H1 (cell line): ENCODE results near the gene MLLT6. TPM values are rescaled to one million over a fixed set of nuclear protein-coding genes. Genes with fewer than 3 reads are reported as not detected.

ENCODE experiments used
- CTCF ChIA-PET: fragments of 300-600 bp; sonication (Branson Sonifier 250); formaldehyde crosslinking; loops from one replicate; lab custom pipeline; 2021; ENCODE audit not compliant: partially characterized antibody; lab: Charles Lee
- POLR2A ChIA-PET: fragments of 300-600 bp; sonication (Branson Sonifier 250); formaldehyde crosslinking; loops from one replicate; lab custom pipeline; 2021; ENCODE audit warnings: inconsistent platforms; ENCODE audit not compliant: partially characterized antibody; lab: Charles Lee
- DNase-seq, 2 experiments: peaks; one replicate each; pipeline versions ENCODE4 v3.0.0 to v3.0.0-alpha.2; 2010 to 2022; ENCODE audit warnings: low spot score in 2 of 2, low read depth in 1 of 2, mixed read lengths in 1 of 2
- FAIRE-seq: peaks from 2 replicates; lab custom pipeline; 2011; peaks lifted over from hg19 to GRCh38; lab: Jason Lieb, UNC
- H2AFZ ChIP-seq: 2 replicates; pipeline ENCODE4 v1.8.1; 2012; ENCODE audit warnings: low read length, inconsistent platforms
- H2AK5ac ChIP-seq: 2 replicates; pipeline ENCODE4 v1.6.1; 2013; ENCODE audit warnings: low read depth, low read length
- H2BK120ac ChIP-seq: replicated peaks from 2 replicates; pipeline ENCODE3; 2013; ENCODE audit warnings: low read depth, low read length, inconsistent platforms
- H2BK12ac ChIP-seq: 2 replicates; pipeline ENCODE4 v1.6.1; 2013; ENCODE audit warnings: low read depth, low read length
- H2BK15ac ChIP-seq: 2 replicates; pipeline ENCODE4 v1.6.1; 2013; ENCODE audit warnings: low read length
- H2BK20ac ChIP-seq: 2 replicates; pipeline ENCODE4 v1.6.1; 2013; ENCODE audit warnings: low read length
- H2BK5ac ChIP-seq: 2 replicates; pipeline ENCODE4 v1.6.1; 2013; ENCODE audit warnings: low read depth, low read length
- H3K14ac ChIP-seq: 2 replicates; pipeline ENCODE4 v1.6.1; 2013; ENCODE audit warnings: inconsistent platforms; ENCODE audit not compliant: insufficient read length
- H3K18ac ChIP-seq: 2 replicates; pipeline ENCODE4 v1.6.1; 2013; ENCODE audit warnings: low read length; ENCODE audit errors: extremely low read depth
- H3K23ac ChIP-seq: 2 replicates; pipeline ENCODE4 v1.6.1; 2013; ENCODE audit warnings: inconsistent platforms; ENCODE audit not compliant: insufficient read length
- H3K23me2 ChIP-seq: 2 replicates; pipeline ENCODE4 v1.6.1; 2013; ENCODE audit warnings: low read depth, low read length
- H3K27ac ChIP-seq: 2 replicates; pipeline ENCODE4 v1.6.1; 2011; ENCODE audit warnings: low read depth, low read length, inconsistent platforms
- H3K27me3 ChIP-seq, 4 experiments: replicated peaks in 1 of 4; 1 replicate in 1 of 4; 2 replicates in 3 of 4; pipeline versions ENCODE4 v1.6.1 to v1.8.1; 2011 to 2013; ENCODE audit warnings: low read length in 3 of 4, mild to moderate bottlenecking in 3 of 4, inconsistent platforms in 2 of 4, mixed read lengths in 2 of 4, moderate library complexity in 1 of 4; ENCODE audit not compliant: control insufficient read depth in 3 of 4, insufficient read depth in 3 of 4; ENCODE audit errors: extremely low read depth in 1 of 4
- H3K36me3 ChIP-seq, 4 experiments: 2 replicates each; pipeline versions ENCODE4 v1.6.1 to v1.8.1; 2011 to 2013; ENCODE audit warnings: mild to moderate bottlenecking in 4 of 4, low read length in 3 of 4, moderate library complexity in 2 of 4, control low read depth in 1 of 4, inconsistent platforms in 1 of 4; ENCODE audit not compliant: insufficient read depth in 4 of 4, control insufficient read depth in 2 of 4
- H3K4ac ChIP-seq: replicated peaks from 2 replicates; pipeline ENCODE3; 2013; ENCODE audit warnings: low read length, low read depth, mixed read lengths, inconsistent platforms; ENCODE audit not compliant: insufficient read length
- H3K4me1 ChIP-seq, 4 experiments: replicated peaks in 1 of 4; 1 replicate in 1 of 4; 2 replicates in 3 of 4; pipeline versions ENCODE4 v1.6.1 to v1.8.1; 2011 to 2013; ENCODE audit warnings: low read length in 3 of 4, inconsistent platforms in 2 of 4, mixed read lengths in 1 of 4; ENCODE audit not compliant: insufficient read depth in 4 of 4, control insufficient read depth in 3 of 4
- H3K4me2 ChIP-seq, 2 experiments: 2 replicates each; pipeline versions ENCODE4 v1.6.1 to v1.8.1; 2011 to 2013; ENCODE audit warnings: low read depth in 2 of 2, low read length in 2 of 2, control low read depth in 1 of 2, inconsistent platforms in 1 of 2, mild to moderate bottlenecking in 1 of 2; ENCODE audit not compliant: insufficient read depth in 1 of 2
- H3K4me3 ChIP-seq, 4 experiments: fragments of 200-600, 300-600 bp in 1 of 4; sonication (generic), shearing (Covaris generic), sonication (Bioruptor Twin) in 1 of 4; 2 replicates each; pipeline versions ENCODE4 v1.5.1 to v1.8.1; 2011 to 2016; ENCODE audit warnings: low read length in 4 of 4, low read depth in 3 of 4, control low read depth in 2 of 4, inconsistent platforms in 2 of 4, mild to moderate bottlenecking in 2 of 4, mixed read lengths in 1 of 4, moderate library complexity in 1 of 4; ENCODE audit not compliant: insufficient read depth in 2 of 4; ENCODE audit errors: extremely low read depth in 1 of 4
- H3K56ac ChIP-seq: replicated peaks from 2 replicates; pipeline ENCODE3; 2013; ENCODE audit warnings: low read depth, mild to moderate bottlenecking, mixed read lengths, low read length, inconsistent platforms; ENCODE audit not compliant: insufficient read length
- H3K79me1 ChIP-seq: 2 replicates; pipeline ENCODE4 v1.6.1; 2013; ENCODE audit warnings: low read depth, low read length, control low read depth
- H3K79me2 ChIP-seq, 2 experiments: 2 replicates each; pipeline versions ENCODE4 v1.6.1 to v1.8.1; 2012 to 2013; ENCODE audit warnings: low read length in 2 of 2, mild to moderate bottlenecking in 2 of 2, inconsistent platforms in 1 of 2; ENCODE audit not compliant: insufficient read depth in 2 of 2, control insufficient read depth in 1 of 2
- H3K9ac ChIP-seq, 4 experiments: replicated peaks in 1 of 4; 1 replicate in 1 of 4; 2 replicates in 3 of 4; pipeline versions ENCODE4 v1.6.1 to v1.8.1; 2011 to 2013; ENCODE audit warnings: low read depth in 3 of 4, low read length in 3 of 4, control low read depth in 2 of 4, mild to moderate bottlenecking in 2 of 4, moderate library complexity in 2 of 4, inconsistent platforms in 1 of 4; ENCODE audit errors: extremely low read depth in 1 of 4
- H3K9me3 ChIP-seq, 2 experiments: 2 replicates each; pipeline versions ENCODE4 v1.6.1 to v1.8.1; 2012 to 2013; ENCODE audit warnings: mild to moderate bottlenecking in 2 of 2, moderate library complexity in 2 of 2, control low read depth in 1 of 2, inconsistent platforms in 1 of 2, low read depth in 1 of 2, low read length in 1 of 2, mixed read lengths in 1 of 2; ENCODE audit not compliant: insufficient read depth in 2 of 2
- H4K20me1 ChIP-seq, 2 experiments: replicated peaks in 1 of 2; 2 replicates each; pipeline versions ENCODE3 to v1.8.1; 2011 to 2013; ENCODE audit warnings: inconsistent platforms in 2 of 2, low read length in 2 of 2, mild to moderate bottlenecking in 1 of 2; ENCODE audit not compliant: insufficient read depth in 2 of 2, control insufficient read depth in 1 of 2
- H4K5ac ChIP-seq: 2 replicates; pipeline ENCODE4 v1.6.1; 2013; ENCODE audit warnings: low read length, low read depth, mixed read lengths, inconsistent platforms; ENCODE audit not compliant: insufficient read length
- H4K8ac ChIP-seq: 2 replicates; pipeline ENCODE4 v1.8.0; 2013; ENCODE audit warnings: mild to moderate bottlenecking, moderate library complexity, low read length, inconsistent platforms; ENCODE audit not compliant: insufficient read depth; ENCODE audit errors: extremely low read depth
- H4K91ac ChIP-seq: replicated peaks from 2 replicates; pipeline ENCODE3; 2013; ENCODE audit warnings: low read length, mixed read lengths, inconsistent platforms; ENCODE audit not compliant: insufficient read length
- CTCF ChIP-seq, 3 experiments: IDR thresholded peaks; 1 replicate in 2 of 3; 2 replicates in 1 of 3; pipeline versions ENCODE4 v1.5.1 to v1.6.1; 2011; ENCODE audit warnings: low read length in 3 of 3, mild to moderate bottlenecking in 3 of 3, inconsistent platforms in 2 of 3, low read depth in 1 of 3, moderate library complexity in 1 of 3; ENCODE audit not compliant: insufficient read depth in 1 of 3; ENCODE audit errors: control extremely low read depth in 1 of 3
- JUND ChIP-seq: IDR thresholded peaks from 2 replicates; pipeline ENCODE4 v1.6.1; 2011; ENCODE audit warnings: mild to moderate bottlenecking, improper control_type of control experiment, low read length
- KDM5A ChIP-seq: fragments of 200-600 bp; IDR thresholded peaks from 2 replicates; pipeline ENCODE4 v1.7.1; 2012; ENCODE audit warnings: mild to moderate bottlenecking, low read length, inconsistent platforms, mixed read lengths
- SIN3A ChIP-seq, 2 experiments: IDR thresholded peaks in 1 of 2; conservative IDR thresholded peaks in 1 of 2; 2 replicates each; pipeline ENCODE4 v1.6.1; 2011 to 2012; ENCODE audit warnings: low read length in 2 of 2, improper control_type of control experiment in 1 of 2, low read depth in 1 of 2, mild to moderate bottlenecking in 1 of 2
- USF2 ChIP-seq: IDR thresholded peaks from 2 replicates; pipeline ENCODE4 v1.6.1; 2011; ENCODE audit warnings: low read length, improper control_type of control experiment
- WGBS, 2 experiments: shearing (Covaris generic) in 1 of 2; methylation state at CpG; one replicate each; pipeline versions ENCODE4 v1.1.6 to v1.1.7; 2013 to 2015; ENCODE audit warnings: low lambda C conversion rate in 2 of 2, mixed read lengths in 2 of 2, inconsistent platforms in 1 of 2, low coverage in 1 of 2, missing lambda C conversion rate in 1 of 2; ENCODE audit not compliant: insufficient replicate concordance in 2 of 2, insufficient coverage in 1 of 2, insufficient read length in 1 of 2; ENCODE audit errors: extremely low coverage in 1 of 2, missing lambda C conversion rate in 1 of 2; 5-methylcytosine and 5-hydroxymethylcytosine counted together
- polyA plus RNA-seq, 7 experiments: library from polyadenylated mRNA; depleted of rRNA in 3 of 7; stranded (reverse) in 5 of 7; unstranded in 2 of 7; fragments of >200 nt in 5 of 7; fragments of 200-250 nt in 2 of 7; gene quantifications; 1 replicate in 5 of 7; 2 replicates in 1 of 7; 4 replicates in 1 of 7; pipeline versions ENCODE4 v1.2.1 to v1.2.3, GENCODE V29; 2011 to 2013; ENCODE audit warnings: missing spikeins in 2 of 7, mixed read lengths in 2 of 7
- total RNA-seq: library from RNA; stranded (reverse); fragmentation: NEBNext Ultra II Directional; extraction: Animal tissue kit (Norgen Biotek cat#: 25700); gene quantifications from 2 replicates; pipeline ENCODE4 v1.2.1, GENCODE V29; 2021

The MLLT6 gene
- total and polyA plus RNA-seq, 2 of the 8 experiments (the other 6 are each of a cell fraction or from before 2014, with no cell fraction given): 6.5 to 8.0 TPM

- no peak overlapping the region for H2BK20ac ChIP-seq
- H3K9ac ChIP-seq: peak overlapping the region in 3 of 4 experiments; percentile 40 to 51 (median 46); a peak in 5 of 7 replicates
- no peak for TF ChIP-seq SIN3A (conservative IDR thresholded peaks at IDR 0.05 in 1 of 2, IDR thresholded peaks at IDR 0.05 in 1 of 2; ENCODE audit: low read depth in 1 of 2, low read length in 2 of 2)
- no peak for TF ChIP-seq JUND
- no peak for TF ChIP-seq CTCF (IDR thresholded peaks at IDR 0.05; ENCODE audit: control extremely low read depth in 1 of 3, insufficient read depth in 1 of 3, low read depth in 1 of 3, low read length in 3 of 3)
- TF ChIP-seq USF2: no peak
- no peak for TF ChIP-seq KDM5A
These were observed 25.7 kb downstream of the MLLT6 start for GRCh38 chr17:38730526-38731379.

More at GRCh38 chr17:38730526-38731379, 25.7 kb downstream of the MLLT6 start:
- Histone ChIP-seq H3K4ac (peak overlapping the region; percentile 4), H3K4me1 (peaks cover 0 to 14% (median 6%) of the 10 kb centered on the region in 4 experiments; a peak in 5 of 7 replicates), H4K20me1 (peaks cover 9 to 27% of the 10 kb centered on the region in 2 experiments), H3K27ac (no peak overlapping the region), H2BK5ac (peak overlapping the region; percentile 90; the same call in 1 of the 2 replicates), H3K79me2 (no peaks in the 10 kb centered on the region), H3K23ac (no peak overlapping the region), H3K36me3 (peaks cover 0 to 6% (median 2%) of the 10 kb centered on the region in 4 experiments; a peak in 5 of 8 replicates), H3K23me2 (peaks cover 9% of the 10 kb centered on the region; the same call in 1 of the 2 replicates), H2AK5ac (peak overlapping the region; percentile 2; the same call in 1 of the 2 replicates), H3K27me3 (peaks cover 0 to 17% (median 7%) of the 10 kb centered on the region in 4 experiments; a peak in 3 of 7 replicates), H3K56ac (no peak overlapping the region), H3K4me3 (peak overlapping the region; percentile 48 to 72 (median 63)), H3K18ac (peak overlapping the region; percentile 71), H4K91ac (peak overlapping the region; percentile 76), H3K14ac (no peak overlapping the region), H2BK12ac (peak overlapping the region; percentile 80; the same call in 1 of the 2 replicates), H2AFZ (peak overlapping the region; percentile 47; the same call in 1 of the 2 replicates), H2BK15ac (peak overlapping the region; percentile 98), H4K5ac (no peak overlapping the region), H3K9me3 (no peaks in the 10 kb centered on the region), H2BK120ac (no peak overlapping the region), H3K79me1 (no peaks in the 10 kb centered on the region), H3K4me2 (peak overlapping the region; percentile 88 to 94), H4K8ac (no peak overlapping the region; the same call in none of the 2 replicates)
- POLR2A ChIA-PET: interaction anchor here (0.6 to 7.0 kb wide), 23 partner anchors 8 to 474 kb away, joined by 3 to 40 read pairs (median 4); partner anchors contain the start of genes CWC25, MLLT6, PCGF2 and PSMB3
- peak in 1 of 2 experiments; percentile 77 for DNase-seq
- WGBS, 2 experiments: 39% methylated on average over 21 of the region's 27 CpGs; no CpG with 5 or more reads in 1 of the 2 experiments
- no peak for FAIRE-seq
- CTCF ChIA-PET: interaction anchor here (0.7 to 3.7 kb wide), 19 partner anchors 8 to 141 kb away, joined by 3 to 29 read pairs (median 4); partner anchors contain the start of gene EPOP
